ENCODE results near the gene SORD.
"Not testable (repeated sequence)": the region's sequence is repeated elsewhere in the genome, so short reads cannot be mapped to it uniquely, and the experiment has no call there.

DNA sequence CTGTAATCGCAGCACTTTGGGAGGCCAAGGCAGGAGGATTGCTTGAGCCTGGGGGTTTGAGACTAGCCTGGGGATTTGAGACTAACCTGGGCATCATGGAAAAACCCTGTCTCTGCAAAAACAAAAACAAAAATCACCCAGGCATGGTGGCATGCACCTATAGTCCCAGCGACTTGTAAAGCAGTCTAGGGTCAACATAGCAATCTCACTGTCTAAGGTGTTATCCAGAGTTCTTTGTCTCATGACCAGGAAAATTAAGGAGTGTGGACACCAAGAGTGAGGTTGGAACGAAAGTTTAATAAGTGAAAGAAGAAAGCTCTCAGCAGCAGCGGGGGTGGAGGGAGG is 25.4 kb downstream of the SORD start:
- TF ChIP-seq, protein P1, sequence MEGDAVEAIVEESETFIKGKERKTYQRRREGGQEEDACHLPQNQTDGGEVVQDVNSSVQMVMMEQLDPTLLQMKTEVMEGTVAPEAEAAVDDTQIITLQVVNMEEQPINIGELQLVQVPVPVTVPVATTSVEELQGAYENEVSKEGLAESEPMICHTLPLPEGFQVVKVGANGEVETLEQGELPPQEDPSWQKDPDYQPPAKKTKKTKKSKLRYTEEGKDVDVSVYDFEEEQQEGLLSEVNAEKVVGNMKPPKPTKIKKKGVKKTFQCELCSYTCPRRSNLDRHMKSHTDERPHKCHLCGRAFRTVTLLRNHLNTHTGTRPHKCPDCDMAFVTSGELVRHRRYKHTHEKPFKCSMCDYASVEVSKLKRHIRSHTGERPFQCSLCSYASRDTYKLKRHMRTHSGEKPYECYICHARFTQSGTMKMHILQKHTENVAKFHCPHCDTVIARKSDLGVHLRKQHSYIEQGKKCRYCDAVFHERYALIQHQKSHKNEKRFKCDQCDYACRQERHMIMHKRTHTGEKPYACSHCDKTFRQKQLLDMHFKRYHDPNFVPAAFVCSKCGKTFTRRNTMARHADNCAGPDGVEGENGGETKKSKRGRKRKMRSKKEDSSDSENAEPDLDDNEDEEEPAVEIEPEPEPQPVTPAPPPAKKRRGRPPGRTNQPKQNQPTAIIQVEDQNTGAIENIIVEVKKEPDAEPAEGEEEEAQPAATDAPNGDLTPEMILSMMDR (IDR thresholded peaks at IDR 0.05): not testable (repeated sequence)
- TF ChIP-seq POLR2A, EP300 (IDR thresholded peaks at IDR 0.05): not testable (repeated sequence)
